ENCODE data around the gene NHLH2. TPM values are rescaled to one million over a fixed set of nuclear protein-coding genes. Genes with fewer than 3 reads are reported as not detected.

The NHLH2 gene
- total RNA-seq, 1 experiment from 2014 or later: 1.2 TPM

- Histone ChIP-seq H3K9me3 (ENCODE audit: control insufficient read depth, low read depth, low read length) (no peaks in the 10 kb centered on the region), H2BK5ac (ENCODE audit: insufficient read length, low read length) (no peak overlapping the region), H2BK15ac (ENCODE audit: low read depth, low read length) (no peak overlapping the region), H2AK5ac (ENCODE audit: insufficient read length, low read length) (no peak overlapping the region), H3T11ph (ENCODE audit: low read length) (no peak overlapping the region), H3K27me3 (ENCODE audit: insufficient read depth, low read length) (no peaks in the 10 kb centered on the region; the same call in 1 of the 2 replicates), H4K8ac (replicated peaks; ENCODE audit: insufficient read length, low read depth, low read length) (no peak overlapping the region), H2BK12ac (ENCODE audit: insufficient read length, low read depth, low read length) (no peak overlapping the region), H3K79me2 (ENCODE audit: insufficient read depth, low read length) (no peaks in the 10 kb centered on the region), H3K56ac (ENCODE audit: insufficient read length, low read depth, low read length) (no peak overlapping the region), H3K23me2 (ENCODE audit: insufficient read length, low read depth, low read length, poor library complexity, severe bottlenecking) (peaks cover 16% of the 10 kb centered on the region), H3K4me2 (ENCODE audit: insufficient read depth, insufficient read length, low read length) (no peak overlapping the region), H3K79me1 (ENCODE audit: insufficient read depth, low read depth, low read length, poor library complexity, severe bottlenecking) (no peaks in the 10 kb centered on the region), H4K5ac (ENCODE audit: insufficient read length, low read depth, low read length) (no peak overlapping the region), H3K14ac (ENCODE audit: insufficient read depth, low read length) (no peak overlapping the region), H3K4ac (ENCODE audit: low read depth, low read length) (no peak overlapping the region), H3K23ac (ENCODE audit: insufficient read length, low read depth, low read length) (no peak overlapping the region), H4K91ac (ENCODE audit: insufficient read length, low read depth, low read length) (no peak overlapping the region), H2BK20ac (ENCODE audit: low read depth, low read length, poor library complexity, severe bottlenecking) (no peak overlapping the region), H4K20me1 (ENCODE audit: control insufficient read depth, insufficient read depth, insufficient read length) (no peaks in the 10 kb centered on the region), H3K27ac (ENCODE audit: insufficient read length, low read depth, low read length) (no peak overlapping the region), H3K4me1 (ENCODE audit: insufficient read depth, low read length) (no peaks in the 10 kb centered on the region), H3K9ac (ENCODE audit: extremely low read depth, insufficient read length, low read length) (no peak overlapping the region), H3K18ac (ENCODE audit: insufficient read length, low read depth, low read length) (no peak overlapping the region), H2BK120ac (ENCODE audit: low read depth, low read length, poor library complexity, severe bottlenecking) (no peak overlapping the region), H2AFZ (ENCODE audit: low read length) (no peak overlapping the region)
- no peak for DNase-seq
- WGBS (ENCODE audit: extremely low coverage, insufficient read length, low lambda C conversion rate): no CpG with 5 or more reads among the region's 1 CpG
- no peaks in the 10 kb centered on the region; a peak in 1 of 5 replicates for H3K9me3 Mint-ChIP-seq
- no peaks in the 10 kb centered on the region for H3K36me3 Mint-ChIP-seq (ENCODE audit: insufficient read depth in 1 of 3, low read depth in 3 of 3)
- TF ChIP-seq CTCF (conservative IDR thresholded peaks at IDR 0.05): no peak
- H3K4me3 Mint-ChIP-seq: no peak overlapping the region
- no peak overlapping the region for H3K27ac Mint-ChIP-seq
- peaks cover 15 to 22% of the 10 kb centered on the region in 2 experiments for H3K4me1 Mint-ChIP-seq
- peaks cover 21% of the 10 kb centered on the region for H3K27me3 Mint-ChIP-seq (ENCODE audit: low read depth)
Observed at GRCh38 chr1:115842948-115843347, 2.0 kb upstream of the NHLH2 start.
